Measurements from ENCODE around the gene TP53TG5. TPM values are rescaled to one million over a fixed set of nuclear protein-coding genes. Genes with fewer than 3 reads are reported as not detected.
"Not testable (repeated sequence)": the region's sequence is repeated elsewhere in the genome, so short reads cannot be mapped to it uniquely, and the experiment has no call there.

TP53TG5 gene
- total RNA-seq, 1 donor from 2014 or later: not detected

GRCh38 chr20:45355209-45356084 lies 22.7 kb downstream of the TP53TG5 start:
- no peak overlapping the region for H3K4me3 ChIP-seq
- ATAC-seq (no peak), DNase-seq (no peak)
- no peaks in the 10 kb centered on the region for H3K36me3 ChIP-seq
- H3K27me3 ChIP-seq: no peaks in the 10 kb centered on the region
- intact Hi-C loops (cut with DNase I): no loop called here
- no peak overlapping the region for H3K27ac ChIP-seq
- TF ChIP-seq CTCF (IDR thresholded peaks at IDR 0.05): no peak
- H3K4me1 ChIP-seq: peaks cover 36% of the 10 kb centered on the region
- no peaks in the 10 kb centered on the region for H3K9me3 ChIP-seq

DNA sequence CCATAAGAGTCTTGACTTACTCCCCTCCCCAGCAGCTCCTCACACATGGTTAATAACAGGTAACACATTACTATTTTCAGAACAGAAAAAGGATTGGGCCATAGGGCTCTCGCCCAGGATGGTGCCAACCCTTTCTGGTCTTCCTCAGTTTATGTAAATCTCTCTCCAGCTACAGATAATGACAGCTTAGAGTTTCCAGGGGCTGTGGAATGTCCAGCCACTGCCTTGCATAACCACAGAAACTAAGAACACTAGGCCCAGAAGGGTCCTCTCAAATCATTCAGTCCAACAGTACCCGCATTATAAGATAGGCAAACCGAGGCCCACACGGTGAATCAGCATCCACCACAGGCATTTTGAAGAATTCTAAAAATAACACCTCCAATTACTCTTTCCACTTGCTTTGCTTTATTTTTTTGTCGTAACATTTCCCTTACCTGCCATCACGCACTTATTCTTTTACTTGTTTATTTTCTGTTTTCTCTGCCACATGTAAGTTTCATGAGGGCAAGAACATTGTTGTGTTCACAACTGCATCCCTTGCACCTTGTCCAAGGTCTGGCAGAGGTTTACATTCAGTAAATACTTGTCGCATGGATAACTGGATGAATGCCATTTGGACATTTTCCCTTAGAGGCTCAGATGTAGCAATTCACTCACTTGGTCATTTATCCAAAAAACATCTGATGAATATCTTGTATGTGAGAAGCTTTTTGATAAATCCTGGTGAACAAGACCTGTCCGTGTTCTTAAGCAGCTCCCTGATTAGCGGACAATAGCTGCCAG lies 23.5 kb downstream of the TP53TG5 start:
- intact Hi-C loops (cut with DNase I): no loop called here
- Histone ChIP-seq H3K9me3 (no peaks in the 10 kb centered on the region), H3K27ac (no peak overlapping the region), H3K4me3 (no peak overlapping the region), H3K4me1 (peaks cover 28% of the 10 kb centered on the region), H3K36me3 (no peaks in the 10 kb centered on the region), H3K27me3 (no peaks in the 10 kb centered on the region)
- no peak for TF ChIP-seq CTCF (IDR thresholded peaks at IDR 0.05)
- DNase-seq (no peak), ATAC-seq (no peak)

- no peak for DNase-seq
- no peak for ATAC-seq
- no peak for TF ChIP-seq CTCF (IDR thresholded peaks at IDR 0.05)
These were observed 24.4 kb downstream of the TP53TG5 start for GRCh38 chr20:45353746-45354145.

GRCh38 chr20:45352729-45353128 lies 25.4 kb downstream of the TP53TG5 start:
- H3K27me3 ChIP-seq: no peaks in the 10 kb centered on the region
- intact Hi-C loops (cut with DNase I): no loop called here
- peaks cover 11% of the 10 kb centered on the region for H3K4me1 ChIP-seq
- no peaks in the 10 kb centered on the region for H3K9me3 ChIP-seq
- no peak overlapping the region for H3K27ac ChIP-seq
- DNase-seq (no peak), ATAC-seq (no peak)
- H3K4me3 ChIP-seq: no peak overlapping the region
- TF ChIP-seq CTCF (IDR thresholded peaks at IDR 0.05): no peak
- no peaks in the 10 kb centered on the region for H3K36me3 ChIP-seq

More at GRCh38 chr20:45353746-45354145, 24.4 kb downstream of the TP53TG5 start:
- Histone ChIP-seq H3K4me3 (no peak overlapping the region), H3K27ac (no peak overlapping the region), H3K27me3 (no peaks in the 10 kb centered on the region), H3K4me1 (peaks cover 19% of the 10 kb centered on the region), H3K9me3 (no peaks in the 10 kb centered on the region), H3K36me3 (no peaks in the 10 kb centered on the region)
- intact Hi-C loops (cut with DNase I): no loop called here

DNA sequence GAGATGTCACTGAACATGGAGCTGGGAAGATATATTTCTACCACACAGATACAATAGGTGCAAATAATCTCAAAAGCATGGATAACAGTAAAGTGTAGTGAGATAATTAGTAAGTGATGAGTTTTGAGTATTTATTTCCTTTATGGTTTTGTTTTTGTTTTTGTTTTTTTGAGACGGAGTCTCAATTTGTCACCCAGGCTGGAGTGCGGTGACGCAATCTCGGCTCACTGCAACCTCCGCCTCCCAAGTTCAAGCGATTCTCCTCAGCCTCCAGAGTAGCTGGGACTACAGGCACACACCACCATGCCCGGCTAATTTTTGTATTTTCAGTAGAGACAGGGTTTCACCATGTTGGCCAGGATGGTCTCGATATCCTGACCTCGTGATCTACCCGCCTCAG lies 27.3 kb downstream of the TP53TG5 start:
- H3K27me3 ChIP-seq; H3K36me3 ChIP-seq; H3K9me3 ChIP-seq; intact Hi-C loops (cut with DNase I); H3K4me3 ChIP-seq; ATAC-seq; H3K27ac ChIP-seq; DNase-seq: not testable (repeated sequence)
- peaks cover 20% of the 10 kb centered on the region for H3K4me1 ChIP-seq

GRCh38 chr20:45350217-45350616 lies 27.9 kb downstream of the TP53TG5 start:
- no peak overlapping the region for H3K4me3 ChIP-seq
- H3K4me1 ChIP-seq: peaks cover 22% of the 10 kb centered on the region
- DNase-seq (no peak), ATAC-seq (no peak)
- H3K27me3 ChIP-seq: no peaks in the 10 kb centered on the region
- no peak overlapping the region for H3K27ac ChIP-seq
- H3K36me3 ChIP-seq: no peaks in the 10 kb centered on the region
- H3K9me3 ChIP-seq: no peaks in the 10 kb centered on the region
- intact Hi-C loops (cut with DNase I): no loop called here
- no peak for TF ChIP-seq CTCF (IDR thresholded peaks at IDR 0.05)
